PC-3 (cell line): ENCODE results near the gene FAM136A.

Experiments used
- CTCF ChIP-seq: fragments of 300-600 bp; sonication (generic); conservative IDR thresholded peaks from 2 replicates; pipeline ENCODE4 v1.5.1; 2017; ENCODE audit warnings: antibody characterized with exemption, low read depth, mild to moderate bottlenecking, low read length
- EZH2 ChIP-seq: fragments of 300-600 bp; sonication (generic); IDR thresholded peaks from one replicate; pipeline ENCODE4 v1.6.1; 2017; ENCODE audit warnings: antibody characterized with exemption, mild to moderate bottlenecking, low read length; ENCODE audit not compliant: unreplicated experiment

- TF ChIP-seq EZH2 (no peak), CTCF (no peak)
Measured at GRCh38 chr2:70314640-70315039, 12.8 kb upstream of the FAM136A start.
